ENCODE results near the gene CKAP2L.
"Not testable (repeated sequence)": the region's sequence is repeated elsewhere in the genome, so short reads cannot be mapped to it uniquely, and the experiment has no call there.

The CKAP2L gene

GRCh38 chr2:112727276-112728028 is 37.0 kb downstream of the CKAP2L start:
- peaks cover 2% of the 10 kb centered on the region for H3K27me3 Mint-ChIP-seq
- no peak overlapping the region for H3K4me3 Mint-ChIP-seq
- H3K27ac Mint-ChIP-seq = peak overlapping the region; percentile 35
- H3K4me1 Mint-ChIP-seq = no peaks in the 10 kb centered on the region
- no peaks in the 10 kb centered on the region for H3K36me3 Mint-ChIP-seq
- H3K9me3 Mint-ChIP-seq = no peaks in the 10 kb centered on the region

- Mint-ChIP-seq H3K9me3 (no peaks in the 10 kb centered on the region), H3K4me3 (no peak overlapping the region), H3K27ac (no peak overlapping the region), H3K36me3 (no peaks in the 10 kb centered on the region), H3K4me1 (no peaks in the 10 kb centered on the region), H3K27me3 (peaks cover 2% of the 10 kb centered on the region)
Observed at GRCh38 chr2:112726487-112727190, 37.8 kb downstream of the CKAP2L start.

- no peak overlapping the region for H3K27ac Mint-ChIP-seq
- no peaks in the 10 kb centered on the region for H3K4me1 Mint-ChIP-seq
- no peak overlapping the region for H3K4me3 Mint-ChIP-seq
- no peaks in the 10 kb centered on the region for H3K9me3 Mint-ChIP-seq
- peaks cover 2% of the 10 kb centered on the region for H3K27me3 Mint-ChIP-seq
- no peaks in the 10 kb centered on the region for H3K36me3 Mint-ChIP-seq
Observed at GRCh38 chr2:112725545-112726457, 38.6 kb downstream of the CKAP2L start.

- Mint-ChIP-seq H3K4me1 (no peaks in the 10 kb centered on the region), H3K27me3 (peaks cover 2% of the 10 kb centered on the region), H3K9me3 (no peaks in the 10 kb centered on the region), H3K4me3 (no peak overlapping the region), H3K36me3 (no peaks in the 10 kb centered on the region), H3K27ac (no peak overlapping the region)
Observed at GRCh38 chr2:112724591-112725525, 39.6 kb downstream of the CKAP2L start.

GRCh38 chr2:112723995-112724394 is 40.4 kb downstream of the CKAP2L start:
- Mint-ChIP-seq H3K27ac (no peak overlapping the region), H3K4me3 (no peak overlapping the region), H3K9me3 (no peaks in the 10 kb centered on the region), H3K4me1 (no peaks in the 10 kb centered on the region), H3K36me3 (no peaks in the 10 kb centered on the region), H3K27me3 (peaks cover 2% of the 10 kb centered on the region)

GRCh38 chr2:112723547-112723940 is 40.9 kb downstream of the CKAP2L start:
- Mint-ChIP-seq H3K27me3 (peaks cover 2% of the 10 kb centered on the region), H3K36me3 (no peaks in the 10 kb centered on the region), H3K4me1 (no peaks in the 10 kb centered on the region), H3K27ac (no peak overlapping the region), H3K4me3 (no peak overlapping the region), H3K9me3 (no peaks in the 10 kb centered on the region)

GRCh38 chr2:112722816-112723546 is 41.4 kb downstream of the CKAP2L start:
- H3K9me3 Mint-ChIP-seq = no peaks in the 10 kb centered on the region
- H3K36me3 Mint-ChIP-seq = no peaks in the 10 kb centered on the region
- H3K27ac Mint-ChIP-seq = peak overlapping the region; percentile 30
- H3K4me3 Mint-ChIP-seq = no peak overlapping the region
- H3K27me3 Mint-ChIP-seq = no peaks in the 10 kb centered on the region
- no peaks in the 10 kb centered on the region for H3K4me1 Mint-ChIP-seq

- no peaks in the 10 kb centered on the region for H3K27me3 Mint-ChIP-seq
- H3K36me3 Mint-ChIP-seq = no peaks in the 10 kb centered on the region
- H3K4me3 Mint-ChIP-seq = no peak overlapping the region
Observed at GRCh38 chr2:112721819-112722522, 42.4 kb downstream of the CKAP2L start.

GRCh38 chr2:112720785-112721184 is 43.6 kb downstream of the CKAP2L start, which contains the start of gene NT5DC4:
TSS of gene NT5DC4 (plus strand) at chr2:112721020. CDS start at chr2:112721080, 60 bp downstream.
- Mint-ChIP-seq H3K4me1 (no peaks in the 10 kb centered on the region), H3K9me3 (no peaks in the 10 kb centered on the region), H3K27ac (no peak within 1 kb of the TSS), H3K36me3 (no peaks in the 10 kb centered on the region), H3K4me3 (no peak within 1 kb of the TSS), H3K27me3 (no peaks in the 10 kb centered on the region)

More at GRCh38 chr2:112721819-112722522, 42.4 kb downstream of the CKAP2L start:
- no peak overlapping the region for H3K27ac Mint-ChIP-seq
- H3K9me3 Mint-ChIP-seq = no peaks in the 10 kb centered on the region
- no peaks in the 10 kb centered on the region for H3K4me1 Mint-ChIP-seq

GRCh38 chr2:112718863-112719370 is 45.5 kb downstream of the CKAP2L start:
- no peaks in the 10 kb centered on the region for H3K27me3 Mint-ChIP-seq
- H3K36me3 Mint-ChIP-seq = no peaks in the 10 kb centered on the region
- no peaks in the 10 kb centered on the region for H3K4me1 Mint-ChIP-seq
- no peaks in the 10 kb centered on the region for H3K9me3 Mint-ChIP-seq
- no peak overlapping the region for H3K4me3 Mint-ChIP-seq
- H3K27ac Mint-ChIP-seq = no peak overlapping the region

- not testable (repeated sequence) for H3K4me3 Mint-ChIP-seq, H3K9me3 Mint-ChIP-seq, H3K27me3 Mint-ChIP-seq, H3K27ac Mint-ChIP-seq, H3K36me3 Mint-ChIP-seq, H3K4me1 Mint-ChIP-seq
Observed at GRCh38 chr2:112716826-112717352, 47.5 kb downstream of the CKAP2L start.

- H3K27ac Mint-ChIP-seq, H3K36me3 Mint-ChIP-seq, H3K4me1 Mint-ChIP-seq, H3K4me3 Mint-ChIP-seq, H3K9me3 Mint-ChIP-seq, H3K27me3 Mint-ChIP-seq: not testable (repeated sequence)
Observed at GRCh38 chr2:112716094-112716493, 48.3 kb downstream of the CKAP2L start.

- H3K9me3 Mint-ChIP-seq = no peaks in the 10 kb centered on the region
- no peaks in the 10 kb centered on the region for H3K36me3 Mint-ChIP-seq
- no peak overlapping the region for H3K4me3 Mint-ChIP-seq
- peaks cover 2% of the 10 kb centered on the region for H3K27me3 Mint-ChIP-seq
- no peaks in the 10 kb centered on the region for H3K4me1 Mint-ChIP-seq
- no peak overlapping the region for H3K27ac Mint-ChIP-seq
Observed at GRCh38 chr2:112714836-112715631, 49.4 kb downstream of the CKAP2L start.

All from activated naive CD4-positive, alpha-beta T cell treated with anti-CD3 and anti-CD28 coated beads, Interleukin-2, amount 50 U/mL, for 24 hours (primary cell).